ENCODE data around the gene CXCL13. TPM values are rescaled to one million over a fixed set of nuclear protein-coding genes. Genes with fewer than 3 reads are reported as not detected.
"Not testable (repeated sequence)": the region's sequence is repeated elsewhere in the genome, so short reads cannot be mapped to it uniquely, and the experiment has no call there.

Gene CXCL13
- total RNA-seq, 4 donors from 2014 or later = 1.1 TPM; not detected in 3

DNA sequence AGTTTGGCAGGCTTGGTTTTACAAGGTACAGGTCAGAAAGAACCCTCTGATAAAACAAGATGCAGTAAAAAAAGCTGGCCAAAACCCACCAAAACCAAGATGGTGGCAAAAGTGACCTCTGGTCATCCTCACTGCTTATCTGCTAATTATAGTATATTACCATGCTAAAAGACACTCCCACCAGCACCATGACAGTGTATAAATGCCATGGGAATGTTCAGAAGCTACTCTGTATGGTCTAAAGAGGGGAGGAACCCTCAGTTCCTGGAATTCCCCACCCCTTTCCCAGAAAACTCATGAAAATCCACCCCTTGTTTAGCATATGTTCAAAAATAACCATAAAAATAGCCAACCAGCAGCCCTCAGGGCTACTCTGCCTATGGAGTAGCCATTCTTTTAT, 38.1 kb upstream of the CXCL13 start:
- Histone ChIP-seq H3K4me1 (no peaks in the 10 kb centered on the region), H3K36me3 (no peaks in the 10 kb centered on the region), H3K9me3 (no peaks in the 10 kb centered on the region), H3K27me3 (no peaks in the 10 kb centered on the region), H3K4me3 (no peak overlapping the region), H3K27ac (no peak overlapping the region)
- no peak for DNase-seq
- intact Hi-C loops (cut with DNase I; ENCODE audit: low total_unique reads) = no loop called here
- TF ChIP-seq POLR2A (IDR thresholded peaks at IDR 0.05) (no peak), CTCF (IDR thresholded peaks at IDR 0.05) (no peak)

GRCh38 chr4:77570508-77571214, 35.0 kb upstream of the CXCL13 start:
- DNase-seq; H3K36me3 ChIP-seq; H3K9me3 ChIP-seq; H3K4me1 ChIP-seq; intact Hi-C loops (cut with DNase I; ENCODE audit: low total_unique reads); H3K4me3 ChIP-seq; H3K27ac ChIP-seq; H3K27me3 ChIP-seq: not testable (repeated sequence)

GRCh38 chr4:77576351-77576750, 29.3 kb upstream of the CXCL13 start:
- intact Hi-C loops (cut with DNase I; ENCODE audit: low total_unique reads) = no loop called here
- Histone ChIP-seq H3K27me3 (no peaks in the 10 kb centered on the region), H3K27ac (no peak overlapping the region), H3K4me3 (no peak overlapping the region), H3K9me3 (no peaks in the 10 kb centered on the region), H3K4me1 (no peaks in the 10 kb centered on the region), H3K36me3 (no peaks in the 10 kb centered on the region)
- no peak for DNase-seq
- no peak for TF ChIP-seq POLR2A (IDR thresholded peaks at IDR 0.05)
- TF ChIP-seq CTCF (IDR thresholded peaks at IDR 0.05) = no peak

DNA sequence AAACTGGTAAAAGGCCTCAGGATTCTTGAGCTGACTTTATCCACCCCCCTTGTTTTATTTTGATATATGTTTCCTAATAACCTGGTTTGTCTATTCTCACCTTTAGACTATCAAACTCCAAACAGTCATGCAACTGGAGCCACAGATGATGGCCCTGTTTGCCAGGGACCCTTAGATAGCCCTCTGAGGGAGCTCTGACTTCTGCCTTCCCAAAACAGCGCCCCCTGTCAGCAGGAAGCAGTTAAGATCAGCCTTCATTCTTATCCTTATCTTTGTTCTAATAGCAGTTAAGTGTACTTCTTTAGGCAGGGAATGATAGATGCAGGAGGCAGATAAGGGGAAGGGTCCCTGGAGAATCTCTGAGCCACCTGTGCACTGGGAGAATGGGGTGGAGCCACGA, 27.5 kb upstream of the CXCL13 start:
- Histone ChIP-seq H3K36me3 (no peaks in the 10 kb centered on the region), H3K9me3 (no peaks in the 10 kb centered on the region), H3K27me3 (no peaks in the 10 kb centered on the region), H3K27ac (no peak overlapping the region), H3K4me3 (no peak overlapping the region), H3K4me1 (no peaks in the 10 kb centered on the region)
- intact Hi-C loops (cut with DNase I; ENCODE audit: low total_unique reads) = no loop called here
- DNase-seq = no peak
- TF ChIP-seq CTCF (IDR thresholded peaks at IDR 0.05) = no peak
- no peak for TF ChIP-seq POLR2A (IDR thresholded peaks at IDR 0.05)

DNA sequence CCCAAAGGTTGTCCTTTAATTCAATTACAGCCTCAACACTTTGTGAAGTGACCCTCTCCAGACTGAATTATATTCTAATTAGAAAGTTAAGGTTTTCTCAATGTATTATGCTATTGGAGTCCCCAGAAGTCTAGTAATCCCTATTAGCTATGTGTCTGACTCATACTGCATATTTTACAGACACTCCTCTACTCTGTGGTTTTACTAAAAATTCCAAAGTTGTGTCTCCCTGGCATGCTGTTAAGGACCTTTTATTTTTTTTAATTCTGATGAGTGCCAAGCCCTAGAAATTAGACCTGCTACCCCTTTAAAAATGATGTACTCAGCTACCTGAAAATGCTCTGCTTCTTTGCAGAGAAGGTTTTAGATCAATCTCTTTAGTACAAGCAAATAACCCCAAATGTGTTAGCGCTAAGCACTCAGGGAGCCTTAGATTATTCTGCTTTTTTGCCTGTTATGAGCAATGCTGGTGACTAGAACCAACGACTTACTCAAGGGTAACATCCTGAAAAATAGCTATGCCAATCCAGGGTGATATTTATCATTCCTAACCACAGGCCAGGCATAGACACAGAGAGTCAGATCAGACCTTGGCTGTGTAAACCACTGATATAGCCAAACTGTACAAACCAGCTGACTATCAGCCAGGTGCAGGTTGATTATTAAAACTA, 26.1 kb upstream of the CXCL13 start:
- H3K27ac ChIP-seq = no peak overlapping the region
- no peaks in the 10 kb centered on the region for H3K27me3 ChIP-seq
- H3K4me3 ChIP-seq = no peak overlapping the region
- H3K9me3 ChIP-seq = no peaks in the 10 kb centered on the region
- no peaks in the 10 kb centered on the region for H3K4me1 ChIP-seq
- intact Hi-C loops (cut with DNase I; ENCODE audit: low total_unique reads) = no loop called here
- DNase-seq = no peak
- no peak for TF ChIP-seq POLR2A (IDR thresholded peaks at IDR 0.05)
- no peak for TF ChIP-seq CTCF (IDR thresholded peaks at IDR 0.05)
- H3K36me3 ChIP-seq = no peaks in the 10 kb centered on the region
